Inflammatory macrophage treated with lipopolysaccharide for 1 hour (primary cell): ENCODE data around the gene TMEM35B.
"Not testable (repeated sequence)": the region's sequence is repeated elsewhere in the genome, so short reads cannot be mapped to it uniquely, and the experiment has no call there.

Experiments
- DNase-seq, 2 donors: peaks; one replicate each; pipeline ENCODE4 v3.0.0-alpha.2; 2020 to 2022

The TMEM35B gene

GRCh38 chr1:34975338-34975737 lies 9.8 kb downstream of the TMEM35B start:
- DNase-seq, result no peak

- no peak for DNase-seq
Measured at GRCh38 chr1:34974626-34975025, 10.5 kb downstream of the TMEM35B start.

DNA sequence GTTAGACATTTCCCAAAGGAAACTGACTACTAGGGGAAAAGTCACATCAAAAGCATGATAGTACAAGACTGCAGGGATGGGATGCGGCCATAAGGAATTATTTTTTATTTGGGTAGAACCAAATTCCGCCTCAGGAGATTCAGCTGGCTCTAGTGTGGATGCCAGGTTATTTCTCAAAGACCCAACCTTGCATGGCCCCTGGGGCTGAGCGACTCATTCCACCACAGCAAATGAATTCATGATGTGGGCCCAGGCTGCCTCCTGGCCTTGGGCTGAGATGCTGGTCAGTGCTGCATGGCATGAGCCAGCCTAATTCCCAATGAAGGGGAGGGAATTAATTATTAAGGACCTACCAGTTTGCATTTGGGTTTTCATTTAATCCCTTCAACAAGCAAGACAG lies 11.8 kb downstream of the TMEM35B start:
- DNase-seq, result no peak

DNA sequence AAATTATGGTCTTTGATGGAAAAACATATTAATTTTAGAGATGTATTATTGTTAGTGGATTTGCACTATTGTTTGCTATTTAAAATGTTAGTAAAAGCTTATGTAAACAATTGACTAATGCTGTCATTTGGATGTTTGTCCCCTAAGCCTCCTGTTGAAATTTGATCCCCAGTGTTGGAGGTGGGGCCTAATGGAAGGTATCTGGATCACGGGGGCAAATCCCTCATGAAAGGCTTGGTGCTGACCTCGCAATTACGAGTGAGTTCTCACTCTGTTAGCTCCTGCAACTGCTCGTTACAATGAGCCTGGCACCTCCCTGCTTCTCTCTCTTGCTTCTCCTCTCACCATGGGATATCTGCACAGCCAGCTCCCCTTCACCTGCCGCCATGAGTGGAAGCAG lies 14.3 kb downstream of the TMEM35B start:
- no peak for DNase-seq

GRCh38 chr1:34970220-34970735 lies 14.9 kb downstream of the TMEM35B start:
- DNase-seq, result no peak

DNA sequence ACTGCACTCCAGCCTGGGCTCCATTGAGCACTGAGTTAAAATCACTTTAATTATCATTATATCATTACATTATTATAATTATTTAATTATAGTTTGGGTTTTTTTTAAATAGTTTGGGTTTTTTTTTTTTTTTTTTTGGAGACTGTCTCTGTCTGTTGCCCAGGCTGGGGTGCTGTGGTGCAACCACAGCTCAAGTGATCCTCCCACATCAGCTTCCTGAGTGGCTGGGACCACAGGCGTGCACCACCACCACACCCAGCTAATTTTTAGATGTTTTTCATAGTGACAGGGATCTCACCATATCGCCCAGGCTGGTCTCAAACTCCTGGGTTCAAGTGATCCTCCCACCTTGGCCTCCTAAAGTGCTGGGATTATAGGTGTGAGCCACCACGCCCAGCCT lies 16.9 kb downstream of the TMEM35B start:
- DNase-seq, result not testable (repeated sequence)

DNA sequence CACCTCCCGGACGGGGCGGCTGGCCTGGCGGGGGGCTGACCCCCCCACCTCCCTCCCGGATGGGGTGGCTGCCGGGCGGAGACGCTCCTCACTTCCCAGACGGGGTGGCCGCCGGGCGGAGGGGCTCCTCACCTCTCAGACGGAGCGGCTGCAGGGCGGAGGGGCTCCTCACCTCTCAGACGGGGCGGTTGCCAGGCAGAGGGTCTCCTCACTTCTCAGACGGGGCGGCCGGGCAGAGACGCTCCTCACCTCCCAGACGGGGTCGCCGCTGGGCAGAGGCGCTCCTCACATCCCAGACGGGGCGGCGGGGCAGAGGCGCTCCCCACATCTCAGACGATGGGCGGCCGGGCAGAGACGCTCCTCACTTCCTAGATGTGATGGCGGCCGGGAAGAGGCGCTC lies 17.5 kb downstream of the TMEM35B start:
- DNase-seq, result not testable (repeated sequence)

GRCh38 chr1:34965597-34965996 lies 19.6 kb downstream of the TMEM35B start:
- DNase-seq, result no peak

DNA sequence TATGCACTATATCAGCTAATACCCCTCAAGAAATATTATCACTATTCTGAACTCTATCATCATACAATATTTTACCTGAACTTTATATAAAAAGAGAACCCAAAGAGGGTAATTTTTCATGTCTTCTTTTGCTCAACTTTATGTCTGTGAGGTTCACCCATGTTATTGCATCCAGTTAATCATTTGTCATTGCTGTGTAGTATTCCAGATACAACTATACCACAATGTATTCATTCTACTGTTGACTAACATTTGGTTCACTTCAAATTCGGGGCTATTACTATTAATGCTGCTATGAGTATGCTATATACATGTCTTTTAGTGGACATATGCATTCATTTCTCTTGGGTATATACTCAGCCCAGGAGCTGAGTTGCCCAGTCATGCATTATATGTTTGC lies 34.7 kb downstream of the TMEM35B start:
- DNase-seq, result no peak

- DNase-seq, result not testable (repeated sequence)
Measured at GRCh38 chr1:34948739-34949138, 36.4 kb downstream of the TMEM35B start.

- DNase-seq, result not testable (repeated sequence)
Measured at GRCh38 chr1:34947641-34948314, 37.4 kb downstream of the TMEM35B start.

GRCh38 chr1:34946211-34946610 lies 38.9 kb downstream of the TMEM35B start:
- DNase-seq, result no peak

GRCh38 chr1:34941798-34942197 lies 43.3 kb downstream of the TMEM35B start:
- DNase-seq, result not testable (repeated sequence)
